Measurements from ENCODE around the gene PDZD2.

GRCh38 chr5:32145378-32145777, 506.4 kb downstream of the PDZD2 start:
- TF ChIP-seq EZH2 (IDR thresholded peaks at IDR 0.05; ENCODE audit: insufficient read depth, poor library complexity, severe bottlenecking) (no peak), EZH2phosphoT487 (IDR thresholded peaks at IDR 0.05; ENCODE audit: insufficient read depth, low read depth) (no peak)
